ENCODE results near the gene NSDHL. TPM values are rescaled to one million over a fixed set of nuclear protein-coding genes. Genes with fewer than 3 reads are reported as not detected.

The NSDHL gene
- total and polyA plus RNA-seq, 2 of the 4 experiments (the other 2 are of a cell fraction), result 22.8 to 26.0 TPM

DNA sequence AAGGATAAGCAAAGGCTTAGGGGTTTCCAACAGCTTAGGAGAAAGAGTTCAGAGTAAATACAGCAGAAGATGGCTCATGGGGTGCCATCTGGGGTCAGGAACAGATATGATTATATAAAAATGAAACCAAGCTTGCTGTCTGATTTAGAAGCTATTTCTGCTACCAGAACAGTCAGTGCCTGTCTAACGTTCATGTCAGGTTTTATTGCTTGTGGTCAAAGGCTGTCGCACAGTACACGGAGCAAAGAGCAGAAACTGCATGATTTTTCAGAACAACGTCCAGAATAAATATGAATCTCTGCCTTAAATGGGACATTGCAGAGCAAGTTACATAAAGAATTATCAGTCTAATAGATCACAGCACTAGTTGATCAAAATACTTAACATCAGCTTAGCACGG, 17.7 kb upstream of the NSDHL start:
- intact Hi-C loops (cut with micrococcal nuclease) (no loop called here), dilution Hi-C loops (cut with HindIII; ENCODE audit: low sequenced_read_pairs, unreplicated experiment) (no loop called here), in situ Hi-C loops (cut with MboI; ENCODE audit: low sequenced_read_pairs) (loop anchor here (25.0 kb wide), 1 partner anchor 1651 kb away; no protein-coding TSS in a partner anchor)
- ChIA-PET CTCF (interaction anchor here (1.0 kb wide), 1 partner anchor 8 kb away, joined by 3 read pairs; no protein-coding TSS in a partner anchor), POLR2A (ENCODE audit: unreplicated experiment) (no interaction called here)
- no TSS peak for BruUV-seq (replicated peaks)
- Histone ChIP-seq H2AK5ac (ENCODE audit: low read depth, low read length) (no peak overlapping the region), H4K20me1 (ENCODE audit: insufficient read depth, low read length) (no peaks in the 10 kb centered on the region), H4K5ac (ENCODE audit: low read depth, low read length) (no peak overlapping the region), H2BK15ac (ENCODE audit: low read depth, low read length) (no peak overlapping the region), H3K79me1 (ENCODE audit: low read depth in 1 of 2, low read length in 2 of 2) (no peaks in the 10 kb centered on the region), H2AFZ (replicated peaks; ENCODE audit: low read length, poor library complexity) (no peak overlapping the region), H3K4me1 (ENCODE audit: control insufficient read depth, insufficient read depth, low read length) (no peaks in the 10 kb centered on the region), H3K4me3 (ENCODE audit: insufficient read depth, low read depth, low read length) (no peak overlapping the region), H3K23ac (ENCODE audit: low read depth, low read length) (no peak overlapping the region), H3K9me3 (ENCODE audit: control insufficient read depth, insufficient read depth, low read length) (no peaks in the 10 kb centered on the region), H3K27ac (ENCODE audit: insufficient read depth, low read length) (no peak overlapping the region), H3K27me3 (ENCODE audit: control insufficient read depth, insufficient read depth, low read length) (no peaks in the 10 kb centered on the region; the same call in 1 of the 2 replicates), H4K91ac (ENCODE audit: insufficient read depth, low read depth, low read length) (no peak overlapping the region), H2BK20ac (ENCODE audit: low read depth, low read length) (no peak overlapping the region), H3K4ac (ENCODE audit: low read depth, low read length) (no peak overlapping the region), H3K36me3 (ENCODE audit: control insufficient read depth, insufficient read depth, low read length) (no peaks in the 10 kb centered on the region), H3K4me2 (ENCODE audit: low read depth, low read length) (no peak overlapping the region), H3K9me1 (ENCODE audit: insufficient read depth, low read length) (no peaks in the 10 kb centered on the region), H3K56ac (ENCODE audit: extremely low read depth, insufficient read depth, low read length) (no peak overlapping the region), H2BK5ac (ENCODE audit: low read depth, low read length, poor library complexity, severe bottlenecking) (no peak overlapping the region), H3K18ac (ENCODE audit: low read depth, low read length) (no peak overlapping the region), H3K9ac (ENCODE audit: low read depth, low read length) (no peak overlapping the region), H2BK120ac (ENCODE audit: low read depth, low read length) (no peak overlapping the region), H2AK9ac (replicated peaks; ENCODE audit: low read depth, low read length, poor library complexity) (no peak overlapping the region), H3K14ac (replicated peaks; ENCODE audit: low read depth, low read length) (no peak overlapping the region), H4K8ac (ENCODE audit: low read depth in 2 of 2, low read length in 2 of 2) (no peak overlapping the region)
- 44% methylated on average over 3 of the region's 5 CpGs; no CpG with 5 or more reads in 1 of the 2 experiments for WGBS, 2 experiments (ENCODE audit: extremely low coverage in 2 of 2, insufficient read length in 1 of 2)
- DNase-seq, result no peak
- no peak for ATAC-seq (ENCODE audit: low read depth)
- TF ChIP-seq MAFK (IDR thresholded peaks at IDR 0.05; ENCODE audit: low read depth, low read length) (no peak), SMC3 (IDR thresholded peaks at IDR 0.05; ENCODE audit: low read depth, low read length) (no peak), USF2 (IDR thresholded peaks at IDR 0.05; ENCODE audit: low read depth, low read length) (no peak), BHLHE40 (IDR thresholded peaks at IDR 0.05; ENCODE audit: low read depth, low read length) (no peak), NFE2L2 (IDR thresholded peaks at IDR 0.05; ENCODE audit: low read depth, low read length) (no peak), CTCF (conservative IDR thresholded peaks at IDR 0.05; ENCODE audit: low read depth, low read length) (no peak), POLR2A (IDR thresholded peaks at IDR 0.05; ENCODE audit: low read depth, low read length) (no peak), RAD21 (IDR thresholded peaks at IDR 0.05; ENCODE audit: low read length) (no peak), MXI1 (IDR thresholded peaks at IDR 0.05; ENCODE audit: borderline replicate concordance, low read depth, low read length) (no peak), CHD1 (IDR thresholded peaks at IDR 0.05; ENCODE audit: low read depth, low read length) (no peak), RCOR1 (IDR thresholded peaks at IDR 0.05; ENCODE audit: insufficient replicate concordance, low read length) (no peak), CEBPB (IDR thresholded peaks at IDR 0.05; ENCODE audit: low read depth, low read length) (no peak), FOS (IDR thresholded peaks at IDR 0.05; ENCODE audit: low read depth, low read length) (no peak)
- TF ChIP-seq, protein P1, sequence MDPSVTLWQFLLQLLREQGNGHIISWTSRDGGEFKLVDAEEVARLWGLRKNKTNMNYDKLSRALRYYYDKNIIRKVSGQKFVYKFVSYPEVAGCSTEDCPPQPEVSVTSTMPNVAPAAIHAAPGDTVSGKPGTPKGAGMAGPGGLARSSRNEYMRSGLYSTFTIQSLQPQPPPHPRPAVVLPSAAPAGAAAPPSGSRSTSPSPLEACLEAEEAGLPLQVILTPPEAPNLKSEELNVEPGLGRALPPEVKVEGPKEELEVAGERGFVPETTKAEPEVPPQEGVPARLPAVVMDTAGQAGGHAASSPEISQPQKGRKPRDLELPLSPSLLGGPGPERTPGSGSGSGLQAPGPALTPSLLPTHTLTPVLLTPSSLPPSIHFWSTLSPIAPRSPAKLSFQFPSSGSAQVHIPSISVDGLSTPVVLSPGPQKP (IDR thresholded peaks at IDR 0.05; ENCODE audit: borderline replicate concordance, low read depth, low read length), result no peak
